GM23338 (cell line): Measurements from ENCODE around the gene KIAA1217. TPM values are rescaled to one million over a fixed set of nuclear protein-coding genes. Genes with fewer than 3 reads are reported as not detected.

ENCODE experiments used
- ATAC-seq: fragments of 200-7000 bp; cut with Tn5 transposase; 3 replicates; pipeline ENCODE4 v1.9.1; 2020
- DNase-seq: peaks from one replicate; pipeline ENCODE4 v3.0.0-alpha.2; 2015; ENCODE audit warnings: low spot score
- H2AFZ ChIP-seq: fragments of 200-600 bp; sonication (generic); 2 replicates; pipeline ENCODE4 v1.8.0; 2016; ENCODE audit warnings: antibody characterized with exemption, mild to moderate bottlenecking, moderate library complexity
- H3F3A ChIP-seq: fragments of 200-600 bp; sonication (generic); replicated peaks from 2 replicates; pipeline ENCODE4 v1.8.0; 2017; ENCODE audit warnings: antibody characterized with exemption, mixed run types, low read depth
- H3K27ac ChIP-seq: fragments of 200-600 bp; sonication (generic); 2 replicates; pipeline ENCODE4 v1.6.1; 2016; ENCODE audit warnings: low read depth
- H3K27me3 ChIP-seq: fragments of 200-600 bp; sonication (generic); 2 replicates; pipeline ENCODE4 v1.8.0; 2016; ENCODE audit warnings: mild to moderate bottlenecking, mixed run types, moderate library complexity; ENCODE audit not compliant: insufficient read depth
- H3K36me3 ChIP-seq: fragments of 200-600 bp; sonication (generic); 2 replicates; pipeline ENCODE4 v1.8.0; 2016; ENCODE audit warnings: mild to moderate bottlenecking; ENCODE audit not compliant: insufficient read depth
- H3K4me1 ChIP-seq: fragments of 200-600 bp; sonication (generic); 2 replicates; pipeline ENCODE4 v1.8.0; 2016; ENCODE audit warnings: mild to moderate bottlenecking, moderate library complexity; ENCODE audit not compliant: insufficient read depth
- H3K4me2 ChIP-seq: fragments of 200-600 bp; sonication (generic); 2 replicates; pipeline ENCODE4 v1.7.1; 2017; ENCODE audit warnings: mixed run types
- H3K4me3 ChIP-seq: fragments of 200-600 bp; sonication (generic); 2 replicates; pipeline ENCODE4 v1.6.1; 2016; ENCODE audit warnings: mixed run types
- H3K79me2 ChIP-seq: fragments of 200-600 bp; sonication (generic); replicated peaks from 2 replicates; pipeline ENCODE4 v1.8.0; 2017; ENCODE audit warnings: mild to moderate bottlenecking; ENCODE audit not compliant: insufficient read depth
- H3K9me2 ChIP-seq: fragments of 200-600 bp; sonication (generic); 2 replicates; pipeline ENCODE4 v1.8.0; 2017; ENCODE audit not compliant: insufficient read depth
- H4K20me1 ChIP-seq: fragments of 200-600 bp; sonication (generic); replicated peaks from 2 replicates; pipeline ENCODE4 v1.8.0; 2017; ENCODE audit warnings: mild to moderate bottlenecking; ENCODE audit not compliant: insufficient read depth
- H3K27ac Mint-ChIP-seq: 2 replicates; pipeline ENCODE4 v1.8.0; 2020; ENCODE audit warnings: inconsistent platforms, mild to moderate bottlenecking, moderate library complexity, mixed read lengths
- H3K27me3 Mint-ChIP-seq: 3 replicates; pipeline ENCODE4 v1.8.0; 2022; ENCODE audit warnings: low read depth, mild to moderate bottlenecking, moderate library complexity, mixed read lengths, inconsistent platforms; ENCODE audit not compliant: insufficient read depth, poor library complexity
- H3K36me3 Mint-ChIP-seq: 3 replicates; pipeline ENCODE4 v1.8.0; 2021; ENCODE audit warnings: low read depth, mild to moderate bottlenecking, inconsistent platforms, moderate library complexity, mixed read lengths
- H3K4me1 Mint-ChIP-seq: 3 replicates; pipeline ENCODE4 v1.8.0; 2020; ENCODE audit warnings: mild to moderate bottlenecking, inconsistent platforms, mixed read lengths
- H3K4me3 Mint-ChIP-seq: 3 replicates; pipeline ENCODE4 v1.8.0; 2021; ENCODE audit warnings: moderate library complexity, mild to moderate bottlenecking, inconsistent platforms, mixed read lengths
- H3K9me3 Mint-ChIP-seq: 3 replicates; pipeline ENCODE4 v1.8.0; 2020; ENCODE audit warnings: moderate library complexity, mild to moderate bottlenecking, inconsistent platforms, mixed read lengths
- CTCF ChIP-seq, 2 experiments: fragments of 200-600 bp in 1 of 2; sonication (generic) in 1 of 2; conservative IDR thresholded peaks; 2 replicates each; pipeline versions ENCODE4 v1.5.1 to v1.6.1; 2016 to 2017; ENCODE audit warnings: antibody characterized with exemption in 2 of 2, low read depth in 2 of 2, mild to moderate bottlenecking in 2 of 2, moderate library complexity in 1 of 2
- ETS1 ChIP-seq: IDR thresholded peaks from 2 replicates; pipeline ENCODE4 v1.6.1; 2016; ENCODE audit warnings: antibody characterized with exemption
- EZH2 ChIP-seq: fragments of 200-600 bp; sonication (generic); IDR thresholded peaks from one replicate; pipeline ENCODE4 v1.8.0; 2017; ENCODE audit warnings: antibody characterized with exemption, mild to moderate bottlenecking, low read depth; ENCODE audit not compliant: unreplicated experiment
- EZH2phosphoT487 ChIP-seq: fragments of 200-600 bp; sonication (generic); IDR thresholded peaks from one replicate; pipeline ENCODE4 v1.8.1; 2018; ENCODE audit warnings: antibody characterized with exemption; ENCODE audit not compliant: unreplicated experiment
- JUNB ChIP-seq: IDR thresholded peaks from one replicate; pipeline ENCODE4 v1.6.1; 2016; ENCODE audit warnings: antibody characterized with exemption; ENCODE audit not compliant: unreplicated experiment
- NANOG ChIP-seq: IDR thresholded peaks from 2 replicates; pipeline ENCODE4 v1.6.1; 2016; ENCODE audit warnings: antibody characterized with exemption, borderline replicate concordance
- STAT1 ChIP-seq: IDR thresholded peaks from one replicate; pipeline ENCODE4 v1.6.1; 2016; ENCODE audit warnings: antibody characterized with exemption; ENCODE audit not compliant: unreplicated experiment
- ZNF114 ChIP-seq: fragments of 250-450 bp; sonication (Bioruptor Pico); IDR thresholded peaks from 2 replicates; pipeline ENCODE4 v1.5.0; 2020; ENCODE audit warnings: mild to moderate bottlenecking, moderate library complexity
- ZNF331 ChIP-seq: fragments of 250-450 bp; sonication (Bioruptor Pico); IDR thresholded peaks from 2 replicates; pipeline ENCODE4 v1.5.0; 2020; ENCODE audit warnings: low read depth, mild to moderate bottlenecking, moderate library complexity
- ZNF462 ChIP-seq: fragments of 250-450 bp; sonication (Bioruptor Pico); IDR thresholded peaks from 2 replicates; pipeline ENCODE4 v1.5.0; 2020; ENCODE audit warnings: mild to moderate bottlenecking, moderate library complexity
- polyA plus RNA-seq: library from polyadenylated mRNA; unstranded; fragments of >200 nt; fragmentation: Nextera tagmentation; extraction: Ambion mirVana; gene quantifications from 2 replicates; pipeline ENCODE4 v1.2.1, GENCODE V29; 2016
- total RNA-seq: library from RNA; depleted of rRNA; stranded (reverse); fragments of >200 nt; shearing (Covaris generic); gene quantifications from 2 replicates; pipeline ENCODE4 v1.2.3, GENCODE V29; 2014

Gene KIAA1217
- total and polyA plus RNA-seq, 2 experiments from 2014 or later = 6.4 to 9.1 TPM

GRCh38 chr10:24310104-24310503 lies 101.2 kb downstream of the KIAA1217 start:
- no peak overlapping the region for H3K27ac ChIP-seq
- peaks cover 10% of the 10 kb centered on the region; the same call in 1 of the 2 replicates for H3K9me2 ChIP-seq
- H2AFZ ChIP-seq = no peak overlapping the region
- Mint-ChIP-seq H3K27ac (no peak overlapping the region), H3K4me1 (peaks cover 17% of the 10 kb centered on the region), H3K36me3 (no peaks in the 10 kb centered on the region), H3K27me3 (peaks cover 4% of the 10 kb centered on the region), H3K4me3 (no peak overlapping the region), H3K9me3 (no peaks in the 10 kb centered on the region)
- H3K4me1 ChIP-seq = no peaks in the 10 kb centered on the region
- H3K27me3 ChIP-seq = no peaks in the 10 kb centered on the region
- ATAC-seq (no peak), DNase-seq (no peak)
- H4K20me1 ChIP-seq = no peaks in the 10 kb centered on the region
- no peaks in the 10 kb centered on the region for H3F3A ChIP-seq
- H3K4me3 ChIP-seq = no peak overlapping the region
- no peak overlapping the region for H3K4me2 ChIP-seq
- no peaks in the 10 kb centered on the region for H3K79me2 ChIP-seq
- no peaks in the 10 kb centered on the region for H3K36me3 ChIP-seq
- TF ChIP-seq EZH2phosphoT487 (no peak), JUNB (no peak), ETS1 (no peak)

GRCh38 chr10:24311888-24312287 lies 103.0 kb downstream of the KIAA1217 start:
- Histone ChIP-seq H3K36me3 (no peaks in the 10 kb centered on the region), H3K4me2 (no peak overlapping the region), H4K20me1 (no peaks in the 10 kb centered on the region), H3K4me3 (no peak overlapping the region), H3K4me1 (no peaks in the 10 kb centered on the region), H3K79me2 (no peaks in the 10 kb centered on the region), H3K27ac (no peak overlapping the region), H3K9me2 (peaks cover 3% of the 10 kb centered on the region; the same call in 1 of the 2 replicates), H3K27me3 (no peaks in the 10 kb centered on the region), H2AFZ (no peak overlapping the region), H3F3A (no peaks in the 10 kb centered on the region)
- ATAC-seq (no peak), DNase-seq (no peak)
- Mint-ChIP-seq H3K27me3 (peaks cover 4% of the 10 kb centered on the region), H3K9me3 (no peaks in the 10 kb centered on the region), H3K27ac (no peak overlapping the region), H3K36me3 (no peaks in the 10 kb centered on the region), H3K4me1 (peaks cover 9% of the 10 kb centered on the region), H3K4me3 (no peak overlapping the region)
- TF ChIP-seq ZNF462 (CRISPR knock-in tag) = no peak
- TF ChIP-seq CTCF (conservative IDR thresholded peaks at IDR 0.05; ENCODE audit: low read depth in 2 of 2) = no peak
- no peak for TF ChIP-seq ETS1
- TF ChIP-seq EZH2 = no peak
- TF ChIP-seq ZNF331 (CRISPR knock-in tag) = no peak
- TF ChIP-seq JUNB = no peak
- no peak for TF ChIP-seq EZH2phosphoT487
- no peak for TF ChIP-seq STAT1
- TF ChIP-seq ZNF114 = no peak
- no peak for TF ChIP-seq NANOG
